K562 (cell line): ENCODE data around the gene ITPR3. TPM values are rescaled to one million over a fixed set of nuclear protein-coding genes. Genes with fewer than 3 reads are reported as not detected.
A peak's percentile ranks its signal among the peaks of the same experiment; 100 is the strongest.

Experiments
- BACH1 ChIP-seq: fragments of 200-800 bp; sonication (Bioruptor generic); IDR thresholded peaks from 2 replicates; pipeline ENCODE4 v1.6.1; 2016; ENCODE audit warnings: missing genetic modification characterization, missing compliant biosample characterization
- CBX5 ChIP-seq: IDR thresholded peaks from 2 replicates; pipeline ENCODE4 v1.6.1; 2014; ENCODE audit warnings: low read depth, borderline replicate concordance
- CCNT2 ChIP-seq: IDR thresholded peaks from 2 replicates; pipeline ENCODE4 v1.6.1; 2011; ENCODE audit warnings: borderline replicate concordance, low read depth, mild to moderate bottlenecking, moderate library complexity, mixed read lengths, low read length; ENCODE audit not compliant: insufficient read length; ENCODE audit errors: extremely low read depth
- CREB1 ChIP-seq, 2 experiments: sonication (generic) in 1 of 2; formaldehyde crosslinking in 1 of 2; IDR thresholded peaks; 2 replicates each; pipeline versions ENCODE4 v1.6.1 to v1.8.0; 2012 to 2022; ENCODE audit warnings: inconsistent platforms in 1 of 2, mild to moderate bottlenecking in 1 of 2, missing genetic modification reagents in 1 of 2, moderate library complexity in 1 of 2
- ETV1 ChIP-seq: fragments of 450-650 bp; conservative IDR thresholded peaks from 2 replicates; pipeline ENCODE4 v1.6.1; 2016; ENCODE audit warnings: missing genetic modification characterization, control low read depth, low read depth, missing compliant biosample characterization
- FOXA1 ChIP-seq: fragments of 450-650 bp; IDR thresholded peaks from 2 replicates; pipeline ENCODE4 v1.6.1; 2016; ENCODE audit warnings: mild to moderate bottlenecking, borderline replicate concordance
- GABPB2 ChIP-seq: fragments of 250-450 bp; sonication (Bioruptor Pico); conservative IDR thresholded peaks from 2 replicates; pipeline ENCODE4 v1.5.1; 2021; ENCODE audit warnings: mild to moderate bottlenecking
- HOXB6 ChIP-seq: fragments of 250-450 bp; sonication (Bioruptor Pico); IDR thresholded peaks from 2 replicates; pipeline ENCODE4 v1.5.1; 2022; ENCODE audit warnings: mild to moderate bottlenecking, borderline replicate concordance
- ILF3 ChIP-seq: fragments of 450-650 bp; IDR thresholded peaks from 2 replicates; pipeline ENCODE4 v1.6.1; 2018; ENCODE audit warnings: antibody characterized with exemption, mild to moderate bottlenecking, moderate library complexity, borderline replicate concordance
- L3MBTL2 ChIP-seq: fragments of 450-650 bp; IDR thresholded peaks from 2 replicates; pipeline ENCODE4 v1.6.1; 2016; ENCODE audit warnings: mild to moderate bottlenecking, moderate library complexity
- MAZ ChIP-seq, 2 experiments: fragments of 450-650 bp in 1 of 2; sonication (generic) in 1 of 2; formaldehyde crosslinking; IDR thresholded peaks in 1 of 2; conservative IDR thresholded peaks in 1 of 2; 2 replicates each; pipeline versions ENCODE4 v1.4.0 to v1.5.0; 2020; ENCODE audit warnings: mild to moderate bottlenecking in 1 of 2, missing genetic modification reagents in 1 of 2
- MTA3 ChIP-seq: fragments of 450-650 bp; formaldehyde crosslinking; IDR thresholded peaks from 2 replicates; pipeline ENCODE4 v1.6.1; 2017; ENCODE audit warnings: mild to moderate bottlenecking, borderline replicate concordance
- MTF1 ChIP-seq: fragments of 250-450 bp; sonication (Bioruptor Pico); IDR thresholded peaks from 2 replicates; pipeline ENCODE4 v1.9.0; 2021; ENCODE audit warnings: moderate library complexity, mild to moderate bottlenecking, inconsistent platforms, borderline replicate concordance
- NONO ChIP-seq, 2 experiments: fragments of 200-400 bp in 1 of 2; fragments of 450-650 bp in 1 of 2; formaldehyde crosslinking in 1 of 2; IDR thresholded peaks; 2 replicates each; pipeline ENCODE4 v1.6.1; 2017; ENCODE audit warnings: low read depth in 2 of 2, mild to moderate bottlenecking in 2 of 2, moderate library complexity in 2 of 2, low read length in 1 of 2
- NRF1 ChIP-seq, 2 experiments: fragments of 450-650 bp; IDR thresholded peaks in 1 of 2; conservative IDR thresholded peaks in 1 of 2; 2 replicates each; pipeline ENCODE4 v1.6.1; 2014; ENCODE audit warnings: mild to moderate bottlenecking in 2 of 2
- RBBP5 ChIP-seq: fragments of 200-600 bp; sonication (generic); IDR thresholded peaks from 2 replicates; pipeline ENCODE4 v1.6.1; 2012; ENCODE audit warnings: borderline replicate concordance, mild to moderate bottlenecking, low read length, control low read depth, inconsistent platforms; ENCODE audit not compliant: insufficient read depth, poor library complexity, severe bottlenecking
- ZNF143 ChIP-seq: sonication (generic); formaldehyde crosslinking; IDR thresholded peaks from 2 replicates; pipeline ENCODE4 v1.9.0; 2022; ENCODE audit warnings: mild to moderate bottlenecking, missing genetic modification reagents
- ZNF174 ChIP-seq: fragments of 250-450 bp; sonication (Bioruptor Pico); IDR thresholded peaks from 2 replicates; pipeline ENCODE4 v1.4.0; 2020; ENCODE audit warnings: mild to moderate bottlenecking
- ZNF184 ChIP-seq: sonication (generic); formaldehyde crosslinking; IDR thresholded peaks from 2 replicates; pipeline ENCODE4 v1.5.0; 2020; ENCODE audit warnings: missing genetic modification reagents
- ZNF589 ChIP-seq: fragments of 200-800 bp; sonication (Bioruptor generic); IDR thresholded peaks from 2 replicates; pipeline ENCODE4 v1.6.1; 2016; ENCODE audit warnings: low read depth, missing genetic modification characterization, missing compliant biosample characterization
- ZNF699 ChIP-seq: fragments of 250-450 bp; sonication (Bioruptor Pico); IDR thresholded peaks from 2 replicates; pipeline ENCODE4 v1.8.0; 2021; ENCODE audit warnings: mild to moderate bottlenecking, moderate library complexity; ENCODE audit not compliant: insufficient replicate concordance
- ZNF766 ChIP-seq: fragments of 200-800 bp; sonication (Bioruptor generic); conservative IDR thresholded peaks from 2 replicates; pipeline ENCODE4 v1.6.1; 2016; ENCODE audit warnings: missing genetic modification characterization, missing compliant biosample characterization
- polyA plus RNA-seq, 8 experiments: library from polyadenylated mRNA; depleted of rRNA in 4 of 8; stranded (reverse) in 5 of 8; unstranded in 3 of 8; fragments of >200 nt; fragmentation: Nextera tagmentation in 2 of 8; fragmentation: Illumina TruSeq in 1 of 8; extraction: Ambion mirVana in 2 of 8; extraction: Trizol in 1 of 8; gene quantifications; 2 replicates each; pipeline versions ENCODE4 v1.2.1 to v1.2.3, GENCODE V29; 2011 to 2014; ENCODE audit warnings: inconsistent platforms in 1 of 8, missing spikeins in 1 of 8
- total RNA-seq, 7 experiments: library from RNA; depleted of rRNA in 6 of 7; stranded (reverse); fragments of >200 nt in 6 of 7; fragmentation: Illumina TruSeq in 2 of 7; extraction: Trizol in 2 of 7; gene quantifications; 2 replicates each; pipeline versions ENCODE4 v1.2.1 to v1.2.3, GENCODE V29; 2011 to 2021; ENCODE audit warnings: low replicate concordance in 1 of 7
- TF ChIP-seq, protein P1 (sequence below): fragments of 200-800 bp; sonication (Bioruptor generic); IDR thresholded peaks from 2 replicates; pipeline ENCODE4 v1.6.1; 2017; ENCODE audit warnings: missing genetic modification characterization, missing compliant biosample characterization
- TF ChIP-seq, protein P2 (sequence below): IDR thresholded peaks from 2 replicates; pipeline ENCODE4 v1.6.1; 2011; ENCODE audit warnings: borderline replicate concordance, low read depth, mild to moderate bottlenecking, moderate library complexity, low read length; ENCODE audit not compliant: insufficient read depth, poor library complexity, severe bottlenecking

The ITPR3 gene
- total and polyA plus RNA-seq, 9 of the 15 experiments (the other 6 are each of a cell fraction or from before 2014, with no cell fraction given): 0.39 to 35.7 (median 13.2) TPM

DNA sequence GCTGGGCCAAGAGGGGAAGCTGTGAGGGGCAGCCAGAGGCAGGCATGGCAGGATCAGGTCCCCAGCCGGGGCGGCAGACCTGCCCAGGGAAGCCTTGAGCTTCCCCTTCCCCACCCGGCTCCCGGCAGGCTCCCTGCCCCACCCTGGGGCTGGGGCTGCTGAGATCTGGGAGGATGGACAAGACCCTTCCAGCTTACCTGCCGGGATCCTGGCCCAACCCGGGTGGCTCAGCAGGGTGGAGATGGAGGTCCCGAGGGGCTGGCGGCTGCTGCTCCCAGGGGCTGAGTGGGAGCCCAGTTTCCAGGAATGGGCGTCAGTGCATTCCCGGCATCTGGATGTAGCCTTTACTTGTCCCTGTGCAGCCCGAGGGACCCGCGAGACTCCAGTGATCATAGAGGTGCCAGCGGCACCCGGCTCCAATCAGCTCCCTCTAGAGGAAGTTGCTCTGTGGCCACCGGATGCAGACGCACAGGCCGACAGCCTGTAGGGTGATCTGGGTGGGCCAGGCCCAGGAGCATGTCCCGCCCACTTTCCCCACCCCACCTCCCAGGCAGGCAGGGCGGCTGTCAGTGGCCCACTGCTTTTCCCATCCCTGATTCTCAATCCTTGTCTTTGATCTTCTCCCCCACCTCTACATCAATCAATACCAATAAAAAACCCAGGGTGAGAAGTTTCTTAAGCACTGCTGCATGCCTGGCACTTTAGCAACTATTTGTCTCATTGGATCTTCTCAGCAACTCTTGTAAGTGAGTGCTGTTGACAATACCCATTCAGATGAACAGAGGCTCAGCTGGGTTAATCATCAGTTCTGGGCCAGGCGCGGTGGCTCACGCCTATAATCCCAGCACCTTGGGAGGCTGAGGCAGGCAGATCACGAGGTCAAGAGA is 41.1 kb upstream of the ITPR3 start, which contains the start of gene BAK1 (continued):
- TF ChIP-seq ZNF143 (CRISPR knock-in tag) (no peak), NRF1 (conservative IDR thresholded peaks at IDR 0.05 in 1 of 2, IDR thresholded peaks at IDR 0.05 in 1 of 2) (peak; percentile 71 to 76), CCNT2 (no peak), RBBP5 (peak; percentile 78), NONO (IDR thresholded peaks at IDR 0.05; ENCODE audit: low read depth in 2 of 2, low read length in 1 of 2) (no peak), MAZ (CRISPR knock-in tag; conservative IDR thresholded peaks at IDR 0.05 in 1 of 2, IDR thresholded peaks at IDR 0.05 in 1 of 2) (peak; percentile 66 to 88), HOXB6 (no peak), ZNF766 (no peak), ZNF589 (CRISPR knock-in tag) (no peak), ILF3 (no peak), ETV1 (tag) (peak; percentile 96), BACH1 (tag) (no peak), GABPB2 (CRISPR knock-in tag) (no peak), L3MBTL2 (peak; percentile 78), ZNF699 (CRISPR knock-in tag) (no peak), CBX5 (no peak), MTA3 (peak; percentile 78), ZNF184 (CRISPR knock-in tag) (no peak), FOXA1 (no peak), MTF1 (CRISPR knock-in tag) (no peak), CREB1 (IDR thresholded peaks at IDR 0.05) (peak; percentile 85), CREB1 (CRISPR knock-in tag; IDR thresholded peaks at IDR 0.05) (peak; percentile 86), ZNF174 (CRISPR knock-in tag) (no peak)
- TF ChIP-seq, protein P1, sequence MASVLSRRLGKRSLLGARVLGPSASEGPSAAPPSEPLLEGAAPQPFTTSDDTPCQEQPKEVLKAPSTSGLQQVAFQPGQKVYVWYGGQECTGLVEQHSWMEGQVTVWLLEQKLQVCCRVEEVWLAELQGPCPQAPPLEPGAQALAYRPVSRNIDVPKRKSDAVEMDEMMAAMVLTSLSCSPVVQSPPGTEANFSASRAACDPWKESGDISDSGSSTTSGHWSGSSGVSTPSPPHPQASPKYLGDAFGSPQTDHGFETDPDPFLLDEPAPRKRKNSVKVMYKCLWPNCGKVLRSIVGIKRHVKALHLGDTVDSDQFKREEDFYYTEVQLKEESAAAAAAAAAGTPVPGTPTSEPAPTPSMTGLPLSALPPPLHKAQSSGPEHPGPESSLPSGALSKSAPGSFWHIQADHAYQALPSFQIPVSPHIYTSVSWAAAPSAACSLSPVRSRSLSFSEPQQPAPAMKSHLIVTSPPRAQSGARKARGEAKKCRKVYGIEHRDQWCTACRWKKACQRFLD (CRISPR knock-in tag): no peak
- TF ChIP-seq, protein P2, sequence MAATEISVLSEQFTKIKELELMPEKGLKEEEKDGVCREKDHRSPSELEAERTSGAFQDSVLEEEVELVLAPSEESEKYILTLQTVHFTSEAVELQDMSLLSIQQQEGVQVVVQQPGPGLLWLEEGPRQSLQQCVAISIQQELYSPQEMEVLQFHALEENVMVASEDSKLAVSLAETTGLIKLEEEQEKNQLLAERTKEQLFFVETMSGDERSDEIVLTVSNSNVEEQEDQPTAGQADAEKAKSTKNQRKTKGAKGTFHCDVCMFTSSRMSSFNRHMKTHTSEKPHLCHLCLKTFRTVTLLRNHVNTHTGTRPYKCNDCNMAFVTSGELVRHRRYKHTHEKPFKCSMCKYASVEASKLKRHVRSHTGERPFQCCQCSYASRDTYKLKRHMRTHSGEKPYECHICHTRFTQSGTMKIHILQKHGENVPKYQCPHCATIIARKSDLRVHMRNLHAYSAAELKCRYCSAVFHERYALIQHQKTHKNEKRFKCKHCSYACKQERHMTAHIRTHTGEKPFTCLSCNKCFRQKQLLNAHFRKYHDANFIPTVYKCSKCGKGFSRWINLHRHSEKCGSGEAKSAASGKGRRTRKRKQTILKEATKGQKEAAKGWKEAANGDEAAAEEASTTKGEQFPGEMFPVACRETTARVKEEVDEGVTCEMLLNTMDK: peak; percentile 73
